GM12878 (cell line): Measurements from ENCODE around the gene RNF32. TPM values are rescaled to one million over a fixed set of nuclear protein-coding genes. Genes with fewer than 3 reads are reported as not detected.

Experiments used
- BCL11A ChIP-seq: IDR thresholded peaks from 2 replicates; pipeline ENCODE4 v1.6.1; 2011; ENCODE audit warnings: low read depth, low read length
- CHD2 ChIP-seq: IDR thresholded peaks from 2 replicates; pipeline ENCODE4 v1.6.1; 2011; ENCODE audit warnings: low read depth, low read length, improper control_type of control experiment, borderline replicate concordance
- E4F1 ChIP-seq: fragments of 450-650 bp; IDR thresholded peaks from 2 replicates; pipeline ENCODE4 v1.6.1; 2018; ENCODE audit warnings: borderline replicate concordance, mild to moderate bottlenecking; ENCODE audit not compliant: partially characterized antibody
- EZH2 ChIP-seq: IDR thresholded peaks from 2 replicates; pipeline ENCODE4 v1.6.1; 2012; ENCODE audit warnings: low read depth, mild to moderate bottlenecking, control low read depth, inconsistent platforms, low read length, borderline replicate concordance; ENCODE audit not compliant: control insufficient read depth
- HDAC6 ChIP-seq: fragments of 200-600 bp; sonication (generic); IDR thresholded peaks from one replicate; pipeline ENCODE4 v1.8.0; 2017; ENCODE audit warnings: antibody characterized with exemption; ENCODE audit not compliant: unreplicated experiment
- IKZF2 ChIP-seq, 2 experiments: fragments of 450-650 bp; IDR thresholded peaks; 2 replicates each; pipeline ENCODE4 v1.6.1; 2017; ENCODE audit warnings: mild to moderate bottlenecking in 2 of 2, moderate library complexity in 2 of 2
- NBN ChIP-seq: fragments of 450-650 bp; IDR thresholded peaks from 2 replicates; pipeline ENCODE4 v1.6.1; 2016
- NR2C1 ChIP-seq: fragments of 450-650 bp; IDR thresholded peaks from 2 replicates; pipeline ENCODE4 v1.6.1; 2017; ENCODE audit warnings: antibody characterized with exemption, mild to moderate bottlenecking, moderate library complexity
- NR2F1 ChIP-seq: fragments of 450-650 bp; conservative IDR thresholded peaks from 2 replicates; pipeline ENCODE4 v1.6.1; 2017; ENCODE audit warnings: mild to moderate bottlenecking
- POLR2AphosphoS5 ChIP-seq: IDR thresholded peaks from 2 replicates; pipeline ENCODE4 v1.6.1; 2011; ENCODE audit warnings: mild to moderate bottlenecking, low read length, inconsistent platforms
- POU2F2 ChIP-seq: IDR thresholded peaks from 3 replicates; pipeline ENCODE4 v1.6.1; 2011; ENCODE audit warnings: low read depth, mild to moderate bottlenecking, low read length, borderline replicate concordance
- RELB ChIP-seq: fragments of 450-650 bp; IDR thresholded peaks from 2 replicates; pipeline ENCODE4 v1.6.1; 2017; ENCODE audit warnings: low read depth, mild to moderate bottlenecking, moderate library complexity
- SMAD5 ChIP-seq: IDR thresholded peaks from 2 replicates; pipeline ENCODE4 v1.6.1; 2016; ENCODE audit warnings: antibody characterized with exemption, low read depth
- TBL1XR1 ChIP-seq: IDR thresholded peaks from 2 replicates; pipeline ENCODE4 v1.6.1; 2012; ENCODE audit warnings: low read depth, low read length, improper control_type of control experiment
- ZBTB33 ChIP-seq: fragments of 450-650 bp; IDR thresholded peaks from 2 replicates; pipeline ENCODE4 v1.6.1; 2017; ENCODE audit warnings: mild to moderate bottlenecking
- ZBTB40 ChIP-seq: fragments of 450-650 bp; IDR thresholded peaks from 2 replicates; pipeline ENCODE4 v1.6.1; 2016; ENCODE audit warnings: mild to moderate bottlenecking, moderate library complexity, borderline replicate concordance
- polyA plus RNA-seq, 11 experiments: library from polyadenylated mRNA; depleted of rRNA in 4 of 11; unstranded in 6 of 11; stranded (reverse) in 5 of 11; fragments of >200 nt; fragmentation: Nextera tagmentation in 4 of 11; fragmentation: Illumina TruSeq in 1 of 11; extraction: Ambion mirVana in 4 of 11; extraction: Trizol in 1 of 11; gene quantifications; 1 replicate in 1 of 11; 2 replicates in 10 of 11; pipeline versions ENCODE4 v1.2.1 to v1.2.3, GENCODE V29; 2011 to 2016; ENCODE audit warnings: inconsistent platforms in 2 of 11, missing spikeins in 2 of 11, low read depth in 1 of 11
- total RNA-seq, 4 experiments: library from RNA; depleted of rRNA in 3 of 4; stranded (reverse); fragments of >200 nt in 3 of 4; fragmentation: Illumina TruSeq in 1 of 4; extraction: Trizol in 1 of 4; gene quantifications; 2 replicates each; pipeline versions ENCODE4 v1.2.1 to v1.2.3, GENCODE V29; 2013 to 2021

Gene RNF32
- total and polyA plus RNA-seq, 10 of the 15 experiments (the other 5 are each of a cell fraction or from before 2014, with no cell fraction given): 2.5 to 7.2 (median 3.7) TPM

GRCh38 chr7:156639426-156640256 is 933 bp upstream of the RNF32 start (continued):
- peak; percentile 86; the same call in 1 of the 2 replicates for TF ChIP-seq ZBTB33
- 0 out of 2 replicates have a peak, but pooled peaks have one; percentile 35 for TF ChIP-seq NBN
- TF ChIP-seq E4F1: no peak
- TF ChIP-seq IKZF2 (IDR thresholded peaks at IDR 0.05): peak in 1 of 2 experiments; percentile 50; a peak in 1 of 4 replicates
- TF ChIP-seq HDAC6: no peak
- no peak for TF ChIP-seq TBL1XR1
- TF ChIP-seq BCL11A: no peak
- TF ChIP-seq NR2F1: 0 out of 2 replicates have a peak, but pooled peaks have one; percentile 9
- TF ChIP-seq POU2F2: no peak
- no peak for TF ChIP-seq RELB
- no peak for TF ChIP-seq NR2C1
- TF ChIP-seq SMAD5: no peak
- no peak for TF ChIP-seq POLR2AphosphoS5
- TF ChIP-seq EZH2: no peak
- no peak for TF ChIP-seq CHD2
- TF ChIP-seq ZBTB40: peak; percentile 53; the same call in 1 of the 2 replicates
